GM12878 (cell line): ENCODE results near the gene RAP1B. TPM values are rescaled to one million over a fixed set of nuclear protein-coding genes. Genes with fewer than 3 reads are reported as not detected.

Experiments used
- ATAC-seq: fragments of 200-7000 bp; cut with Tn5 transposase; 3 replicates; pipeline ENCODE4 v1.9.1; 2020; ENCODE audit warnings: mild to moderate bottlenecking, moderate library complexity
- BruUV-seq: library from RNA; stranded (reverse); fragments of 400-500 nt; replicated peaks from 2 replicates; lab custom pipeline; 2021; lab: Mats Ljungman, UMichigan
- CTCF ChIA-PET: fragments of 300-600 bp; sonication (Branson Sonifier 250); formaldehyde crosslinking; extraction: SDS; loops from one replicate; lab custom pipeline; 2021; ENCODE audit warnings: inconsistent platforms; lab: Yijun Ruan, JAX
- POLR2A ChIA-PET: fragments of 350-600 bp; formaldehyde crosslinking; extraction: SDS; loops from one replicate; lab custom pipeline; 2021; ENCODE audit warnings: inconsistent platforms; lab: Charles Lee
- RAD21 ChIA-PET: fragments of 300-600 bp; sonication (Branson Sonifier 250); formaldehyde crosslinking; loops from one replicate; lab custom pipeline; 2023; ENCODE audit warnings: antibody characterized with exemption; ENCODE audit not compliant: unreplicated experiment; lab: Charles Lee
- SMC1A ChIA-PET: fragments of 300-600 bp; sonication (Branson Sonifier 250); formaldehyde crosslinking; loops from one replicate; lab custom pipeline; 2023; ENCODE audit not compliant: unreplicated experiment, uncharacterized antibody; lab: Charles Lee
- DNase-seq: peaks from one replicate; pipeline ENCODE4 v3.0.0-alpha.2; 2011; ENCODE audit warnings: low read depth, low spot score
- FAIRE-seq: peaks from 3 replicates; lab custom pipeline; 2011; peaks lifted over from hg19 to GRCh38; lab: Jason Lieb, UNC
- H2AFZ ChIP-seq: 2 replicates; pipeline ENCODE4 v1.6.0; 2011; ENCODE audit warnings: low read depth, low read length, control low read depth; ENCODE audit not compliant: control insufficient read depth
- H3K27ac ChIP-seq: 2 replicates; pipeline ENCODE4 v1.5.1; 2011; ENCODE audit warnings: control low read depth; ENCODE audit not compliant: control insufficient read depth, insufficient read depth
- H3K27me3 ChIP-seq, 2 experiments: replicated peaks in 1 of 2; 2 replicates each; pipeline versions ENCODE4 v1.6.0 to v1.6.1; 2011; ENCODE audit warnings: low read length in 1 of 2; ENCODE audit not compliant: control insufficient read depth in 2 of 2, insufficient read depth in 2 of 2
- H3K36me3 ChIP-seq, 2 experiments: 2 replicates each; pipeline ENCODE4 v1.5.1; 2011; ENCODE audit warnings: low read length in 1 of 2; ENCODE audit not compliant: control insufficient read depth in 2 of 2, insufficient read depth in 2 of 2
- H3K4me1 ChIP-seq: 2 replicates; pipeline ENCODE4 v1.6.1; 2011; ENCODE audit warnings: mild to moderate bottlenecking, low read length, moderate library complexity, mixed read lengths; ENCODE audit not compliant: control insufficient read depth, insufficient read depth
- H3K4me2 ChIP-seq: 2 replicates; pipeline ENCODE4 v1.6.0; 2011; ENCODE audit warnings: control low read depth; ENCODE audit not compliant: control insufficient read depth, insufficient read depth
- H3K4me3 ChIP-seq: fragments of 200-600 bp; sonication (generic); 2 replicates; pipeline ENCODE4 v1.5.1; 2016
- H3K79me2 ChIP-seq: 2 replicates; pipeline ENCODE4 v1.6.0; 2011; ENCODE audit warnings: low read length; ENCODE audit not compliant: control insufficient read depth, insufficient read depth
- H3K9ac ChIP-seq: 2 replicates; pipeline ENCODE4 v1.8.0; 2011; ENCODE audit warnings: low read length, control low read depth, mixed read lengths; ENCODE audit not compliant: control insufficient read depth, insufficient read depth
- H3K9me3 ChIP-seq: replicated peaks from 3 replicates; pipeline ENCODE4 v1.5.1; 2011; ENCODE audit warnings: mild to moderate bottlenecking, low read length; ENCODE audit not compliant: control insufficient read depth, insufficient read depth
- H4K20me1 ChIP-seq: 2 replicates; pipeline ENCODE4 v1.6.0; 2011; ENCODE audit not compliant: control insufficient read depth, insufficient read depth
- BRCA1 ChIP-seq: IDR thresholded peaks from 2 replicates; pipeline ENCODE4 v1.6.1; 2011; ENCODE audit warnings: low read depth, low read length, improper control_type of control experiment
- CTCF ChIP-seq, 3 experiments: IDR thresholded peaks in 2 of 3; conservative IDR thresholded peaks in 1 of 3; 2 replicates each; pipeline ENCODE4 v1.5.1; 2011; ENCODE audit warnings: low read depth in 3 of 3, low read length in 3 of 3, mild to moderate bottlenecking in 3 of 3, control low read depth in 2 of 3, moderate library complexity in 2 of 3, inconsistent platforms in 1 of 3, mixed read lengths in 1 of 3; ENCODE audit not compliant: control insufficient read depth in 2 of 3, insufficient read depth in 1 of 3; ENCODE audit errors: extremely low read depth in 1 of 3
- DPF2 ChIP-seq: fragments of 450-650 bp; IDR thresholded peaks from 2 replicates; pipeline ENCODE4 v1.6.1; 2017; ENCODE audit warnings: mild to moderate bottlenecking
- KAT2A ChIP-seq: conservative IDR thresholded peaks from 2 replicates; pipeline ENCODE4 v1.6.1; 2011; ENCODE audit warnings: low read depth, low read length; ENCODE audit not compliant: control insufficient read depth
- MTA3 ChIP-seq: IDR thresholded peaks from 2 replicates; pipeline ENCODE4 v1.6.1; 2012; ENCODE audit warnings: low read length, inconsistent platforms, borderline replicate concordance
- NR2F1 ChIP-seq: fragments of 450-650 bp; conservative IDR thresholded peaks from 2 replicates; pipeline ENCODE4 v1.6.1; 2017; ENCODE audit warnings: mild to moderate bottlenecking
- RUNX3 ChIP-seq: IDR thresholded peaks from 2 replicates; pipeline ENCODE4 v1.6.1; 2012; ENCODE audit warnings: low read length, inconsistent platforms
- SPI1 ChIP-seq: IDR thresholded peaks from 2 replicates; pipeline ENCODE4 v1.6.1; 2011; ENCODE audit warnings: low read depth, mild to moderate bottlenecking, low read length, moderate library complexity, borderline replicate concordance; ENCODE audit not compliant: insufficient read depth
- STAT1 ChIP-seq: fragments of 450-650 bp; conservative IDR thresholded peaks from 2 replicates; pipeline ENCODE4 v1.6.1; 2014; ENCODE audit warnings: antibody characterized with exemption, mild to moderate bottlenecking
- ZBED1 ChIP-seq: IDR thresholded peaks from 2 replicates; pipeline ENCODE4 v1.6.1; 2016; ENCODE audit warnings: borderline replicate concordance
- in situ Hi-C: fragments of 300-500 bp; cut with MboI; formaldehyde crosslinking; loops from 9 replicates; pipeline ENCODE4 v1.14.3; 2018; ENCODE audit warnings: mixed read lengths
- intact Hi-C: fragments of 100-400 bp; cut with micrococcal nuclease; formaldehyde crosslinking; loops from one replicate; pipeline ENCODE4 v1.14.2; 2022; ENCODE audit not compliant: unreplicated experiment
- polyA plus RNA-seq, 11 experiments: library from polyadenylated mRNA; depleted of rRNA in 4 of 11; unstranded in 6 of 11; stranded (reverse) in 5 of 11; fragments of >200 nt; fragmentation: Nextera tagmentation in 4 of 11; fragmentation: Illumina TruSeq in 1 of 11; extraction: Ambion mirVana in 4 of 11; extraction: Trizol in 1 of 11; gene quantifications; 1 replicate in 1 of 11; 2 replicates in 10 of 11; pipeline versions ENCODE4 v1.2.1 to v1.2.3, GENCODE V29; 2011 to 2016; ENCODE audit warnings: inconsistent platforms in 2 of 11, missing spikeins in 2 of 11, low read depth in 1 of 11
- total RNA-seq, 4 experiments: library from RNA; depleted of rRNA in 3 of 4; stranded (reverse); fragments of >200 nt in 3 of 4; fragmentation: Illumina TruSeq in 1 of 4; extraction: Trizol in 1 of 4; gene quantifications; 2 replicates each; pipeline versions ENCODE4 v1.2.1 to v1.2.3, GENCODE V29; 2013 to 2021

RAP1B gene
- total and polyA plus RNA-seq, 10 of the 15 experiments (the other 5 are each of a cell fraction or from before 2014, with no cell fraction given), result 88.9 to 219 (median 127) TPM

- H3K4me1 ChIP-seq, result peaks cover 59% of the 10 kb centered on the region
- SMC1A ChIA-PET, result interaction anchor here (0.6 to 1.7 kb wide), 9 partner anchors 11 to 350 kb away, joined by 3 to 4 read pairs (median 3); no protein-coding TSS in a partner anchor
- ATAC-seq (peak; percentile 2; the same call in 2 of the 3 replicates), DNase-seq (no peak), FAIRE-seq (no peak)
- peak overlapping the region; percentile 15 for H3K4me2 ChIP-seq
- POLR2A ChIA-PET, result interaction anchor here (0.6 to 1.4 kb wide), 7 partner anchors 10 to 184 kb away, joined by 3 to 8 read pairs (median 4); no protein-coding TSS in a partner anchor
- BruUV-seq, result no TSS peak
- peaks cover 98% of the 10 kb centered on the region for H3K79me2 ChIP-seq
- intact Hi-C loops (loop anchor here (5.0 kb wide), 1 partner anchor 275 kb away; no protein-coding TSS in a partner anchor), in situ Hi-C loops (no loop called here)
- CTCF ChIA-PET, result interaction anchor here (2.8 kb wide), 1 partner anchor 18 kb away, joined by 7 read pairs; no protein-coding TSS in a partner anchor
- H3K9me3 ChIP-seq, result peaks cover 7% of the 10 kb centered on the region
- H2AFZ ChIP-seq, result no peak overlapping the region
- TF ChIP-seq KAT2A (no peak), NR2F1 (no peak), DPF2 (no peak), CTCF (IDR thresholded peaks at IDR 0.05 in 2 of 3, conservative IDR thresholded peaks at IDR 0.05 in 1 of 3; ENCODE audit: control insufficient read depth in 2 of 3, extremely low read depth in 1 of 3, insufficient read depth in 1 of 3, low read depth in 3 of 3, low read length in 3 of 3) (no peak), ZBED1 (no peak), SPI1 (0 out of 2 replicates have a peak, but pooled peaks have one; percentile 27), MTA3 (no peak), RUNX3 (peak; percentile 49), BRCA1 (no peak), STAT1 (no peak)
- H3K27ac ChIP-seq, result peak overlapping the region; percentile 41
- RAD21 ChIA-PET, result interaction anchor here (0.7 to 1.0 kb wide), 3 partner anchors 9 to 278 kb away, joined by 4 to 7 read pairs (median 4); no protein-coding TSS in a partner anchor
- H4K20me1 ChIP-seq, result no peaks in the 10 kb centered on the region
- H3K36me3 ChIP-seq, result peaks cover 0 to 5% of the 10 kb centered on the region in 2 experiments; a peak in 2 of 4 replicates
- no peak overlapping the region for H3K9ac ChIP-seq
- H3K4me3 ChIP-seq, result no peak overlapping the region; the same call in 1 of the 2 replicates
- H3K27me3 ChIP-seq, result no peaks in the 10 kb centered on the region
These were observed 21.8 kb downstream of the RAP1B start for GRCh38 chr12:68632486-68632885.
